Endothelial cell of umbilical vein (primary cell): Measurements from ENCODE around the gene CMTM6. TPM values are rescaled to one million over a fixed set of nuclear protein-coding genes. Genes with fewer than 3 reads are reported as not detected.
A peak's percentile ranks its signal among the peaks of the same experiment; 100 is the strongest.

Experiments used
- BruUV-seq: library from RNA; stranded (reverse); fragments of 400-500 nt; replicated peaks from 2 replicates; lab custom pipeline; 2021; lab: Mats Ljungman, UMichigan
- CTCF ChIA-PET: fragments of 300-600, 350-600 bp; sonication (Branson Sonifier 250); formaldehyde crosslinking; loops from one replicate; lab custom pipeline; 2021; ENCODE audit warnings: antibody characterized with exemption, inconsistent platforms; lab: Charles Lee
- POLR2A ChIA-PET: fragments of 300-600, 350-600 bp; sonication (Branson Sonifier 250); formaldehyde crosslinking; loops from one replicate; lab custom pipeline; 2021; ENCODE audit warnings: antibody characterized with exemption, inconsistent platforms; lab: Charles Lee
- DNase-seq: peaks from one replicate; pipeline ENCODE4 v3.0.0-alpha.2; 2011; ENCODE audit warnings: low read depth, low spot score
- FAIRE-seq: peaks from 2 replicates; lab custom pipeline; 2011; peaks lifted over from hg19 to GRCh38; lab: Jason Lieb, UNC
- H2AFZ ChIP-seq: 2 replicates; pipeline ENCODE4 v1.6.0; 2012; ENCODE audit warnings: low read depth, low read length, control low read depth, inconsistent platforms
- H3K27ac ChIP-seq: 2 replicates; pipeline ENCODE4 v1.5.1; 2011; ENCODE audit warnings: low read depth, mild to moderate bottlenecking, control low read depth, low read length, moderate library complexity; ENCODE audit not compliant: insufficient read depth
- H3K27me3 ChIP-seq, 2 experiments: 2 replicates each; pipeline versions ENCODE4 v1.6.0 to v1.6.1; 2011; ENCODE audit warnings: low read length in 2 of 2, mixed read lengths in 1 of 2; ENCODE audit not compliant: control insufficient read depth in 2 of 2, insufficient read depth in 2 of 2
- H3K36me3 ChIP-seq, 2 experiments: 2 replicates in 1 of 2; 3 replicates in 1 of 2; pipeline ENCODE4 v1.5.1; 2011; ENCODE audit warnings: low read length in 2 of 2, mild to moderate bottlenecking in 1 of 2, moderate library complexity in 1 of 2; ENCODE audit not compliant: control insufficient read depth in 2 of 2, insufficient read depth in 2 of 2; ENCODE audit errors: extremely low read depth in 1 of 2
- H3K4me1 ChIP-seq: 3 replicates; pipeline ENCODE4 v1.5.1; 2011; ENCODE audit warnings: mild to moderate bottlenecking, low read length; ENCODE audit not compliant: control insufficient read depth, insufficient read depth; ENCODE audit errors: extremely low read depth
- H3K4me2 ChIP-seq: 2 replicates; pipeline ENCODE4 v1.6.1; 2011; ENCODE audit warnings: low read length, control low read depth, mixed read lengths; ENCODE audit not compliant: insufficient read depth
- H3K4me3 ChIP-seq, 3 experiments: fragments of 200-600 bp in 1 of 3; sonication (generic), shearing (Covaris generic) in 1 of 3; replicated peaks in 1 of 3; 2 replicates each; pipeline ENCODE4 v1.5.1; 2011 to 2016; ENCODE audit warnings: control low read depth in 3 of 3, low read length in 3 of 3, mild to moderate bottlenecking in 2 of 3, inconsistent platforms in 1 of 3, low read depth in 1 of 3, moderate library complexity in 1 of 3; ENCODE audit not compliant: insufficient read depth in 1 of 3
- H3K79me2 ChIP-seq: 2 replicates; pipeline ENCODE4 v1.6.0; 2012; ENCODE audit warnings: low read length, inconsistent platforms; ENCODE audit not compliant: control insufficient read depth, insufficient read depth
- H3K9ac ChIP-seq: replicated peaks from 2 replicates; pipeline ENCODE3; 2011; ENCODE audit warnings: low read length, control low read depth; ENCODE audit not compliant: insufficient read depth; ENCODE audit errors: extremely low read depth
- H3K9me1 ChIP-seq: replicated peaks from 3 replicates; pipeline ENCODE4 v1.6.0; 2011; ENCODE audit warnings: mild to moderate bottlenecking, low read length; ENCODE audit not compliant: control insufficient read depth, insufficient read depth; ENCODE audit errors: extremely low read depth
- H3K9me3 ChIP-seq: replicated peaks from 2 replicates; pipeline ENCODE4 v1.5.1; 2012; ENCODE audit warnings: low read length, inconsistent platforms; ENCODE audit not compliant: control insufficient read depth, insufficient read depth
- H4K20me1 ChIP-seq: replicated peaks from 2 replicates; pipeline ENCODE3; 2011; ENCODE audit warnings: mild to moderate bottlenecking, low read length; ENCODE audit not compliant: control insufficient read depth, insufficient read depth; ENCODE audit errors: extremely low read depth
- CTCF ChIP-seq, 2 donors: IDR thresholded peaks; 1 replicate in 1 of 2; 2 replicates in 1 of 2; pipeline ENCODE4 v1.5.1; 2011; ENCODE audit warnings: low read length in 2 of 2, mild to moderate bottlenecking in 2 of 2, moderate library complexity in 2 of 2, control low read depth in 1 of 2, inconsistent platforms in 1 of 2, low read depth in 1 of 2; ENCODE audit not compliant: insufficient read depth in 1 of 2; ENCODE audit errors: extremely low read depth in 1 of 2
- EZH2 ChIP-seq: IDR thresholded peaks from 2 replicates; pipeline ENCODE4 v1.6.1; 2012; ENCODE audit warnings: borderline replicate concordance, low read depth, mild to moderate bottlenecking, moderate library complexity, low read length, inconsistent platforms; ENCODE audit not compliant: severe bottlenecking
- FOS ChIP-seq: IDR thresholded peaks from 2 replicates; pipeline ENCODE4 v1.6.1; 2011; ENCODE audit warnings: mild to moderate bottlenecking, low read length, moderate library complexity, borderline replicate concordance; ENCODE audit not compliant: insufficient read depth
- GATA2 ChIP-seq: IDR thresholded peaks from 2 replicates; pipeline ENCODE4 v1.7.0; 2011; ENCODE audit warnings: low read depth, mild to moderate bottlenecking, moderate library complexity, mixed read lengths, low read length; ENCODE audit not compliant: insufficient read length, insufficient read depth
- JUN ChIP-seq: IDR thresholded peaks from 2 replicates; pipeline ENCODE4 v1.6.1; 2011; ENCODE audit warnings: borderline replicate concordance, low read depth; ENCODE audit not compliant: insufficient read length, insufficient read depth
- MAX ChIP-seq: IDR thresholded peaks from 2 replicates; pipeline ENCODE4 v1.6.1; 2011; ENCODE audit not compliant: insufficient read depth, insufficient read length
- MYC ChIP-seq: IDR thresholded peaks from one replicate; pipeline ENCODE4 v1.6.1; 2011; ENCODE audit warnings: mild to moderate bottlenecking, low read depth, low read length
- POLR2A ChIP-seq: IDR thresholded peaks from 2 replicates; pipeline ENCODE4 v1.6.1; 2012; ENCODE audit warnings: low read depth, mild to moderate bottlenecking, control low read depth, low read length
- POLR2AphosphoS5 ChIP-seq: IDR thresholded peaks from 2 replicates; pipeline ENCODE4 v1.6.1; 2012; ENCODE audit warnings: low read depth, mild to moderate bottlenecking, control low read depth, low read length, moderate library complexity; ENCODE audit not compliant: insufficient read depth
- dilution Hi-C: fragments of 300-500 bp; cut with MboI; formaldehyde crosslinking; loops from one replicate; pipeline ENCODE4 v1.15.0; 2019; ENCODE audit warnings: low sequenced_read_pairs; ENCODE audit not compliant: extremely low pct_ligation_motif_present
- intact Hi-C: fragments of 100-400 bp; cut with micrococcal nuclease; formaldehyde crosslinking; loops from one replicate; pipeline ENCODE4 v1.10.0; 2022
- polyA plus RNA-seq, 4 experiments: library from polyadenylated mRNA; depleted of rRNA in 3 of 4; stranded (reverse) in 3 of 4; unstranded in 1 of 4; fragments of >200 nt; gene quantifications; 2 replicates each; pipeline versions ENCODE4 v1.2.1 to v1.2.3, GENCODE V29; 2011 to 2012; ENCODE audit warnings: missing spikeins in 1 of 4
- total RNA-seq: library from RNA; stranded (reverse); gene quantifications from 2 replicates; pipeline ENCODE4 v1.2.3, GENCODE V29; 2021

The CMTM6 gene
- total and polyA plus RNA-seq, 2 donors (not counting 3 experiments of a cell fraction or from before 2014, with no cell fraction given) = 38.0 to 56.3 TPM

- peaks cover 9% of the 10 kb centered on the region for H4K20me1 ChIP-seq
- ChIA-PET CTCF (interaction anchor here (1.0 to 1.1 kb wide), 2 partner anchors 11 to 28 kb away, joined by 3 to 5 read pairs; no protein-coding TSS in a partner anchor), POLR2A (no interaction called here)
- H3K4me2 ChIP-seq = no peak overlapping the region
- no peak overlapping the region for H2AFZ ChIP-seq
- H3K4me3 ChIP-seq = no peak overlapping the region
- H3K9ac ChIP-seq = no peak overlapping the region
- H3K27ac ChIP-seq = no peak overlapping the region
- BruUV-seq = no TSS peak
- FAIRE-seq (peak; percentile 4), DNase-seq (no peak)
- TF ChIP-seq FOS (no peak), POLR2A (no peak), JUN (no peak), CTCF (IDR thresholded peaks at IDR 0.05; ENCODE audit: extremely low read depth in 1 of 2, insufficient read depth in 1 of 2, low read depth in 1 of 2, low read length in 2 of 2) (no peak), EZH2 (no peak), MYC (no peak), POLR2AphosphoS5 (no peak), GATA2 (no peak), MAX (no peak)
- peaks cover 0 to 3% of the 10 kb centered on the region in 2 experiments for H3K36me3 ChIP-seq
- peaks cover 19% of the 10 kb centered on the region for H3K4me1 ChIP-seq
- no peaks in the 10 kb centered on the region for H3K9me1 ChIP-seq
- intact Hi-C loops = no loop called here
- dilution Hi-C loops = no loop called here
- no peaks in the 10 kb centered on the region for H3K9me3 ChIP-seq
- H3K79me2 ChIP-seq = peaks cover 48% of the 10 kb centered on the region
- no peaks in the 10 kb centered on the region for H3K27me3 ChIP-seq
Observed at GRCh38 chr3:32495609-32496008, 7.0 kb downstream of the CMTM6 start.
